Measurements from ENCODE around the gene GOLGA7B.

The GOLGA7B gene

DNA sequence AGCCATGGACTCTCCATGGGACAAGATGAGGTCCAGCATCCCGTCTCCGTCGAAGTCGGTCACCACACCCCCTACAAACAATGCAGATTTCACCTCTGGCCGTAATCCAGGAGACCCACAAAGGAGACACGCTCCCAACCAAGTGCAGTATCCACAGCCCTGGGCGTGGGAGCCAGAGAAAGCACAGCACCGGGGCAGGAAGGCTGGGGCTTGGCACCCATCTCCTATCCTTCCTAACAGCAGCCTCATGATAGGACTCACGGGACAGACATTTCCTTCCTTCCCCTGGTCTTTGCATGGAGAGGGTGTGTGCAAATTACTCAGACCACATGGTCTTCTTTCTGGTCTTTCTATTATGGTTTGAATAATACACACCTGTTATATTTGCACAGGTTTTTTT, 46.3 kb downstream of the GOLGA7B start:
- no peak for DNase-seq (ENCODE audit: low spot score)

DNA sequence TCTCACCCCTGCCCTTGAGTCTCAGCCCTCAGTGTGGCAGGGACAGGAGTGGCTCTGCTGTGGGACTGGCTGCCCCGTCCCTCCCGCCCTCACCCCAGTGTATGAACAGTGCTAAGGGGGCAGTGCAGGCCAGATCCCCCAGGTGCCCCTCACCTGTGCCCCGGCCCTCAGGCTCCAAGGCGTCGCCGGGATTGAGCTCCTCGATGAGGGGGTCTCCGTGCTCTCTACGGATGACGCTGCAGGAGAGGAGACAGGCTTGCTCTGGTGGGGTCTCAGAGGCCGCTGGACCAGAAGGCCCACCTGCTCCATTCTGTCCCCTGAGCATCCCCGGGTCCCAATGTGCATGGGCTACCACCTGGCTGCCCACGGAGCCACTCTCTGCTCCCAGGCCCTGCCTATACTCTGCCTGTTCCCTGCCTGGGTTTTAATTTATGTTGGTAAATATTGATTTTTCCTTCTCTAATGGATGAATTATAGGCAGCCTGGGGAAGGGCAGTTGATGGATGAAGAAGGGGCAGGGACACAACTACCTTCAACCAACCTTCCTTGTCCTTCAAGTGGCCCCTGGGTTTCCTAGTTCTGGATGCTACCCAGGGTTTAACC, 47.2 kb downstream of the GOLGA7B start:
- DNase-seq (ENCODE audit: low spot score) = no peak

DNA sequence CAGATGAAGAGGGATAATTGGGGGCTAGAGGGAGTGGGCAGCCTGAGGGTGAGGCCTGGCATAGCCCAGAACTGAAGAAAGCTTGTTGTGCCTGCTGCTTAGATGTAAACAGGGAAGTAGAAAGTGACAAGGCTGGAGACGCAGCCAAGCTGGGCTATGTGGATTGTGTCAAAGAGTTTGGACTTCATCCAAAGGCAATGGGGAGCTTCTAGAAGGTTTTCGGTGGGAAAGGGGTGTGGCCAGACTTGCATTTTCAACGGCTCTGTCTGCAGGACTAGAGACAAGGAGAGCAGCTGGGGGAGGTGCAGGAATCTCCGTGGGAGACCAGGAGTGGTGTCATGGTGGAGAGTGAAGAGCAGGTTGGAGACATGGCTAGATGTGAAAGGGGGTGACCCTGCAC, 48.8 kb downstream of the GOLGA7B start:
- DNase-seq (ENCODE audit: low spot score) = no peak

DNA sequence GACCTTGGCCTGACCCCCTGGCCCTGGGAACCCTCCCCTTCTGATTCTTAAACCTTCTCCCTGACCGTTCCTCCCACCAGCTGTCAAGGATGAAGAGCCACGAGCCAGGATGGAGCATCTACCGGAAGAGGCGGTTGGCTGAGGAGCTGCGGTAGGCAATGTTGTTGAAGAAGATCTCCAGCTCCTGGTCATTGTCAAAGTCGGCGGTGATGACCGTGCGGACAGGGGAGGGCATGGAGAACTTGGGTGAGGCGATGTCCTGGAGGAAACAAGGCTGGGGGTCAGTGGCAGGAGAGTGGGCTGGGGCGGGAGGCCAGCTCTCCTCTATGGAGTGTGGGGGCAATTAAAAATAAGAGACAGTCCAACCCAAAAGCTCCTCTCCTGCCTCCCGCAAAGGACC, 51.7 kb downstream of the GOLGA7B start:
- no peak for DNase-seq (ENCODE audit: low spot score)

DNA sequence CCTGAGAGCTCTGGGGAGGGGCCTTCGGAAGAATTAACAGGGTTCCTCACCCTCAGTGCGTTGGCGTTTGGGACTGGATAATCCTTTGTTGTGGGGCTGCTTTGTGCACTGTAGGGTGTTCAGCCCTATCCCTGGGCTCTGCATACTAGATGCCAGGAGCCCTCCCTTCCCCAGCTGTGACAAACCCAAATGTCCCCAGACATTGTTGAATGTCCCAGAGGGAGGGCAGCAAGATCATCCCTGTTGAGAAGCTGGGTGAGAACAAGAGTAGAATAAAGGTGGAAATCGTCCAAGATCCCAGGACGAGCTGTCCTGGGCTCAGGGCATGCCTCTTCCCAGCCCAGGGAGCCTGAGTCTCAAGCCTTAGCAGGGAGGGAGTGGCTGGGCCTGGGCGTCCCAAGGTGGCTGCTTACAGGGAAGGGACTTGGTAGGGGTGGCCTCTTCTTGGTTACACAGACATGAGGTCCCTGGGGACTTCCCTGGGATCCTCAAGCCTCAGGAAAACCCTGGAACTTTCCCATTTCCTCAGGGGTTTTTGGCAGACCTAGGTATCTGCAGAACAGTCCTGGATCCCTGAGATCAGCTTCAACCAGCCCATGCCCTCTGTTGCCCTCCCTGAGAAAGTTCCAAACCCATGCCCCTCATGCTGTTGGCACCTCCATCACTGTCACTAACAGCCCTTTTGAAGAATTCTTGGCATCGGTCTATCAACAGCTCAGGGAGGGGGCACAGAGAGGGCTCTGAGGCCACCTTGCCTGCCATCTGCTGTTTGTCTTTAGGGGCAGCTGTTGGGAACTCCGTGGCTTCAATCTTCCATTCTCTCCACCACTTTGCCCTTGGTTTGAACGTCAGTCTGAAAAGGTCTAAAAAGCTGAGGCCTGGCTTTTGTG, 53.7 kb downstream of the GOLGA7B start:
- DNase-seq (ENCODE audit: low spot score) = no peak

DNA sequence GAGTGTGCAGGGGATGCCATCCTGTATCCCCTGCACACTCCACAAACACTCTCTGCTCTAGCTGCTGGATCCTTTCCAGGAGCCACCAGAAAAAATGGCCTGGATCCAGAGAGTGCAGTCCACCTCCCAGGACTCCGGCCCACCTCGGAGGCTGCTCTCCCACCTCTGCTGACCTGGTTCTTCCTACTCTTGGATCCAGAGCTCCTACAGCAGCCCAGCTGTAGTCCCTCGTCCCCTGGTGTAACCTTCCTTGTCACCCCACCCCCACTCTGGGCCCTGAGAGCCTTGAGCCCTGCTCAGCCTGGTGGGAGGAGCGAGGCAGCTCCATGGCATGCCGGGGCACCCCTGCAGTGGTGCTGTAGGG, 54.4 kb downstream of the GOLGA7B start:
- DNase-seq (ENCODE audit: low spot score) = no peak

DNA sequence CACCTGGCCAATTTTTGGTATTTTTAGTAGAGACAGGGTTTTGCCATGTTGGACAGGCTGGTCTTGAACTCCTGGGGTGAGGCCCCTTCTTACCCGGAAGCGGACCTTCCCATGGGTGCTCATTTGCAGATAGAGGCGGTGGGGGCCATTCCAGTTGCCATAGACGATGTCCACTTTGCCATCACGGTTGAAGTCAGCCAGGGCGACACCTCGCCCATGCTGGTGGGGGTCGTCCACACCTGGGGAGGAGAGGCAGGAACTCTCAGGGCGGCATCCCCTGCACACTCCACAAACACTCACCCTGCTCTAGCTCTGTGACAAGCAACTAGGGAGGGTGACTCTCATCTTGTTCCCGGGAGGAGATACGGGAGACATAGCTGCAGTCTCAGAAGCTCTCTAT, 54.9 kb downstream of the GOLGA7B start:
- no peak for DNase-seq (ENCODE audit: low spot score)

DNA sequence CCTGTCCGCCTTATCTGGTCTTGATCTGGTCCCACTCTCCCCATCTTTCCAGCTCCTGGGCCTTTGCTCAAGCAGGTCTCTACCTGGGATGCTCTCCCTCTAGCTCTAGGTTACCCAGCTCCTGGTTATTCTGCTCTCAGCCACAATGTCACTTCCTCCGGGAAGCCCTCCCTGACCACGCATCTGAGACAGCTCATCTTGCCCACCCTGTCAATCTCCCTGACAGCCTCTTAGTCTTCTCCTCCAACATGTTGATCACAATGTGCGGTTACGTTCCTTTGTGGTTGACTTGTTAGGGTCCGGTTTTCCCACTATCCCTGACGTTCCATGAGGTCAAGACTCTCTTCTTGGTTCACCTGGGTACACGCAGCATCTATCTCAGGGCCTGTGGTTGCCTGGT, 55.6 kb downstream of the GOLGA7B start:
- DNase-seq (ENCODE audit: low spot score) = no peak

DNA sequence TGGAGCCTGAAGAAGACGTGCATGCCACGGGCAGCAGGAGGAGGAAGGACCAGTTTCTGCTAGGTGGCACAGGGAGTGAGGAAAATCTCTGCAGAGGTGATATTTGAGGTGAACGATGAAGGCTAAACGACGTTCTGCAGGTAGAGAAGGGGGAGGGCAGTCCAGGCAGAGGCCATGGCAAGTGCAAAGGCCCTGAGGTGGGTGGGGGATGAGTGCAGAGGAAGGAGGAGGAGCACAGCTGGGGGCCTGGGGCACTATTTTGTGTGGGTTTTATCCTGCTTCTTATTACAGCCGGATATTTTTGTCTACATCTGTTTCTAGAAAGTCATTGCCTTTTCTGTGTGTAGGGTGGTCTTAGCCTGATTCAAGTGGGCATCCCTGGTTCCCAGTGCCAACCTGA, 57.6 kb downstream of the GOLGA7B start:
- no peak for DNase-seq (ENCODE audit: low spot score)

DNA sequence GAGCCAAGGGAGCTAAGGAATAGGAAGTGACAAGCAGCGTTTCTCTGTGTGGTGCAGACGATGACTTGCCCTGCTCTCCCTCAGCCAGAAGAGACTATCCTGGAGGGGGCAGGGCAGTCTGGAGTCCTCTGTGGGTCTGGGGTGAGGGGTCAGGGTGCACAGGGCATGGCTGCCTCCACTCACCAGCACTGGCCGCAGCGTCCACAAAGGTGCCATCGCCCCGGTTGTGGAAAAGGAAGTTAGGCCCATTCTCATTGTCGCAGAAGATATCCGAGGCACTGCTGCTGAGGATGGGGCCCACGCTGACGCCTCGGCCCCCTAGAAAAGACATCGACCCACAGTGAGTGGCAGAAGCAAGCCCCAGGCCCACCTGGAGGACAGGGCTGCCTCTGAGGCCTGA, 58.2 kb downstream of the GOLGA7B start:
- no peak for DNase-seq (ENCODE audit: low spot score)

DNA sequence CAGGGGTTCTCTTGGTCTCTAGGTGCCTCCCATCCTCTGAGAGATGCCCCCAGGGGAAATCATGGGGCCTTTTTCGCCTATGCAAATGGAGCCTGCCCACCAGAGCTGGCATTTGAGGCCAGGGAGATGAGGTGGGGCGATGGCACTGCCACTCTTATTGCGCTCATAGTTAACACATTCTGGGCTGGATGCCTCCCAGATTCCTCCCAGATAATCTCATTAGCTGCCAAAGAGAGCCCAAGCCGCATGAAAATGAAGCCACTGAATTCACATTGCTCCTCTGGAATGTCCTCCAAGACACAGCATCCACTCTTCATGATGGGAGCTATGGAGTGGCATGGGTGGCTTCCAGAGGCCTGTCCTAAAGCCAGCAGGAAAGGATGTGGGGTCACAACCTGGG, 61.0 kb downstream of the GOLGA7B start:
- no peak for DNase-seq (ENCODE audit: low spot score)

DNA sequence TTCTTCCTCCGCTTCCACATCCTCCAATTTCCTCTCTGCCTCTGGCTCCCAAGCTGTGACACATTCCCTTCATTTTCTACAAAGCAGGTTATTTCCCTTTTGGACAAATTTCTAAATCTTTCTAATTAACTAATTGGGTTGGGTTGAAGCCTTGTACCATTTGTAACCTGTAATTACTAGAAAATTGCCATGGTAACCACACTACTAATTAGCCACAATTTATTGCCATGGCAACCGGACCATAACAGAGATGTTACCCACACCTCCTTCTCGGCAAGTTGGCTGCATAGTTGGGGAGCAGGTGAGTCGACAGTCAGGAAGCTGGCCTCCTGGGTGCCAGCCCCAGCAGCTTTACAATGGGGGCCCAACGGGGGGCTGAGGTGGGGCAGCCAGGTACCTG, 61.6 kb downstream of the GOLGA7B start:
- no peak for DNase-seq (ENCODE audit: low spot score)

DNA sequence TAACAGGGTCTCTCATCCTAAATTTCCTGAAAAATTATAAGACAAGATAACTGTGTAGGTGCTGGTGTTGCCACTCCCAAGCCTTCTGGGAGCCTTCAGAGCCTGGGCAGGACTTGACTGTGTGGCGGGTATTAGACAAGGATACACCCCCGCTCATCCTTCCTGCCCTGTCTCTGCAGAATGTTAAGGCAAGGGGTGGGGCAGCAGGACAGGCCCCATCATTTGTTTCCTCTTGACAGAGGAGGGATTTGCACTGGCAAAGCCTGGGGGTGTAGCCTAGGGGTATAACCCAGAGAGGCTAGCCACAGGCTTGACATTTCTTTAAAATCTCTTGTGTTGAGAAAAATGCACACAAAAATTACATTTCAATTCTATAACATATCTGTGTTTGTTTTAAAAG, 63.5 kb downstream of the GOLGA7B start:
- DNase-seq (ENCODE audit: low spot score) = no peak

DNA sequence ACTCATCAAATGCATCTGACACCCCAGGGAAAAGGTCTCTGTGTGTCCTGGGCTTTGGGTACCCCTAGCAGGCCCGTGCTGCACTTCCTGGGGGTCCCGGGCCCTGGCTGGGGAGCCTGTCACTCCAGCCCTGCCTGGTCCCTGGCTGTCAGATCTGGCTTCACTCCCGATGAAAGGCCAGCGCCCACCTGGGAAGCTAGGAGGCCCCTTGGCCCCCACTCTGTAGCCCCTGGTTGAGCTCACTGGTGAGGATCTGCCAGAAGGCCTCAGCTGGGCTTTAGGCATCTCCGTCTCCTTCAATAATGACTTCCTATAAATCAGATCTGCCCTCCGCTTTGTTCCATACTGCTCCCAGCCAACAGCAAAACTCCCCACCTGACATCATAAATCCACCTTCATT, 64.0 kb downstream of the GOLGA7B start:
- DNase-seq (ENCODE audit: low spot score) = no peak

DNA sequence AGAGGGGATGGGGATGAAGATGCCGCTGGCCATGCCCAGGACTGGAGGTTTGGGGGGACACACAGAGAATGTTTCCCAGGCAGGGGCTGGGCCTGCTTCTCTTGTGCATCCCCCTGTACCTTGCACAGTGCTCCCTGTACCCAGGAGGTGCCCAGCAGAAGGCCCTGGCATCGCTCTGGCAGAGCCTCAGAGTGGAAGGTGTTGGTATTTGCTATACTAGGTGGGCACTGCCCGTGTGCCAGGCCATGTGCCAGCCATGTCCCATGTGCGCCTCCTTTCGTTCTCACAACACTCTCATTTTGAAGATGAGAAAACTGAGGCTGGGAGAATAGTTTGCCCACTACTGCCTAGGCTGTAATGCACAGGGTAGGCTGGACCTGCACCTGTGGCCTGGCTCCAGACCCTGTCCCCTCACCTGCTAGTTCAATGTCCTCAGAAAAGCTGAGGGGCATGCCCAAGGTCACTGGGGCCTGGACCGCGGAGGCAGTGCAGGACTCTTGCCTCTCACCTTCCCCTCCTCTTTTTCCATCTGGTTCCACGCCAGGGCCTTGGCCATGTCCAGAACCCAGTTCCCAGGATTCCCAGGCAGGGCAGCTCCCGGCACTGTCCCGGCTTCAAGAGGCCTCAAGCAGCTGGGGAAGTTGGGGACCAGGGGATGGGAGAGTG, 64.7 kb downstream of the GOLGA7B start:
- no peak for DNase-seq (ENCODE audit: low spot score)

DNA sequence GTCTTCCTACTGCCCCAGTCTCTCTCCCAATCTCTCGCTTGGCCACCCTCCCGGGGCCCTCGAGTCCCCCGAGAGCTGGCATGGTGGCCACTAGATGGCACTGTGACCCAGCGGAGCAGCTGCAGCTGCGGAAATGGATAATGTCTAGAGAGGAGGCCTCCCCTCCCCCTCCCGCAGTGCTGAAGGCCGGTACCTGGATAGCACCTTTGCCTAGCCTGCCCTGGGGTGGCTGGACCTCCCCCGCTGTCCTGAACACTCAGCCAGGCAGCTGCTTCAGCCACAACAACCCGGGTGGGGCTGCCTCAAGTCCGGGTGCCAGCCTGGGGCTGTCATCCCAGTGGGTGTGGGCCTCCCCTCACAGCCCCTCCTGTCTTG, 65.2 kb downstream of the GOLGA7B start:
- DNase-seq (ENCODE audit: low spot score) = peak; percentile 73

DNA sequence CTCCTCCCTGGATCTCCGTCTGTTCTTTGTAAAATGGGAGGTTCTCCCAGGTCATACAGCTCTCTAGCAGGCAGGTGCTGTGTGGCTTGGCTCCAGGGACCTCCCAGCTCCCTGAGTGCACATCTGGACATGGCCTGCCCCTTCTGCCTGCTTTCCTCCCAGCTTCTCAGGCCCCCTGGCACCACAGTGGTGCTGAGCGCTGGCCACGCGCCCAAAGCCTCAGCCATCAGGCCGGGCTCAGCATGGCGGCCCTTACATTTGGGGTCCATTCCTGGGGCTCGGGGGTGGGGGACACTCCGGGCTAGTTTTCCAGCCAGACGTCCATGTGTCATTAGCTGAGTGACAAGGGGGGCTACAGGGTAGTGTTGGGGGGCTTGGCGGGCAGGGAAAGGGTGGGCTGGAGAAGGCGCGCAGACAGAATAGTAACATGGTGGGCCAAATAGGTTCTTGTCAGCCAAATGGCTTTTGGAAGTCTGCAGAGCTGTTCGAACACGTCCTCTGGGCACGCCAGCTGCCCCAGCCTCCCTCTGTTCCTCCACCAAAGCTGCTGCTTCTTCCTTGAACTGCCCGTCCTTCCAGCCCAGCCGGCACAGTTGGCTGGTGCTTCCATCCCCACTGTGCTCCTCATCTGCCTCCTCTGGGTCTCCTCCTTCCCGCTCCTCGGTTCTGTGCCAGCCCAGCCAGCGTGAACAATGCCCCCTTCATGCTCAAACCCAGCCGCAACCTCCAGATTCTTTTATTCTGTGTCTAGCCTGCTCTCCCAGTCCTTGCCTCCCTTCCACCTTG, 65.9 kb downstream of the GOLGA7B start:
- DNase-seq (ENCODE audit: low spot score) = peak; percentile 89

DNA sequence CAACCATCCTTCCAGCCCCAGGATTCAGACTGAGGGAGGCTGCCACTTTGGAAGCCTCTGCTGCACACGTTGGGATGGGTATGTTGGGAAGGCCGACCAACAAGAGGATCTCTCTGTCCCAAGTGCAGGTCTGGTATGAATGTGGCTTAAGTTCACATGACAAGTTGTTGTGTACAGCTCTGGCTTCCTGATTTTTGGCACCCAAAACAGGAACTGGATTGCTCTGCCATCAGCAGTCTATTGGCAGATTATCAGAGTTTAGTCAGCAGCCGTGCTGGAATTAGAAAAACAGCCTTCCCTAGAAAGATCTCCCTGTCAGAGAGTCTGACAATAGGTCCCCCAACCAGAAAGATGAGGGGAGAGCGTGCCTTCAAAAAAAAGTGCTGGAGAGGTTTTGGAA, 66.9 kb downstream of the GOLGA7B start:
- peak; percentile 77 for DNase-seq (ENCODE audit: low spot score)

DNA sequence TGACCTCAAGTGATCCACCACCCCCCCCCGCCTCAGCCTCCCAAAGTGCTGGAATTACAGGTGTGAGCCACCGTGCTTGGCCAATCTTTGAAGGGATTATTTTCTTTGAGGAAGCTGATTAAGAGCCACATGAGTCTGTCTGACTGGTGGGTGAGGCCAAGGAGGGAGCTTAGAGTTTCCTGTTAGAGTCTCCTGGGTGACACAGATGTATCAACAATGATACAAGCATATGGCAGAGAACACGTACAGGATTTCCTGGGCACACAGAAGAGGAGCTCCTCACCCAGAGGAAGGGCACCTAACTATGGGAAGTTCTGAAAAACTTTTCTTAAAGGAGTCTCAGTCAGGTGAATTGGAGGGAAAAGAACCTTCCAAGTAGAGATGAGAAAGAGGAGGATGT, 69.4 kb downstream of the GOLGA7B start:
- no peak for DNase-seq (ENCODE audit: low spot score)

DNA sequence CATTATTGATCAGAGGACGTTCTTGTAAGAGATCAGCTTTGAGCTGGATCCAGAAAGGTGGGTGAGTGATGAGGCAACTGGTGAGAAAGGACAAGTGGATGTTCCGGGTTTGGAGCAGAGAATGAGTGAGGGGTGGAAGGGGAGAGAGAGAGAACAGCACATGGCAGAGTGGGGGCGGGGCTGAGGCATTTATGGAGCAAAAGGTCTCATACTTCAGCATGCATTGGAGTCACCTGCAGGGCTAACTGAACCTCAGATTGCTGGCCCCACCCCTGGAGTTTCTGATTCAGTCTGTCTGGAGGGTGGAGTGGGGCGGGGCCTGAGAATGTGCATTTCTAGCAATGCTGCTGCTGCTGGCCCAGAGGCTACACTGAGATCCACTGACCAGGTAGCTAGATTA, 71.2 kb downstream of the GOLGA7B start:
- DNase-seq (ENCODE audit: low spot score) = no peak

Measured in putamen (tissue), 1 donor.